ENCODE measurements around the gene CERCAM.

Gene CERCAM, protein sequence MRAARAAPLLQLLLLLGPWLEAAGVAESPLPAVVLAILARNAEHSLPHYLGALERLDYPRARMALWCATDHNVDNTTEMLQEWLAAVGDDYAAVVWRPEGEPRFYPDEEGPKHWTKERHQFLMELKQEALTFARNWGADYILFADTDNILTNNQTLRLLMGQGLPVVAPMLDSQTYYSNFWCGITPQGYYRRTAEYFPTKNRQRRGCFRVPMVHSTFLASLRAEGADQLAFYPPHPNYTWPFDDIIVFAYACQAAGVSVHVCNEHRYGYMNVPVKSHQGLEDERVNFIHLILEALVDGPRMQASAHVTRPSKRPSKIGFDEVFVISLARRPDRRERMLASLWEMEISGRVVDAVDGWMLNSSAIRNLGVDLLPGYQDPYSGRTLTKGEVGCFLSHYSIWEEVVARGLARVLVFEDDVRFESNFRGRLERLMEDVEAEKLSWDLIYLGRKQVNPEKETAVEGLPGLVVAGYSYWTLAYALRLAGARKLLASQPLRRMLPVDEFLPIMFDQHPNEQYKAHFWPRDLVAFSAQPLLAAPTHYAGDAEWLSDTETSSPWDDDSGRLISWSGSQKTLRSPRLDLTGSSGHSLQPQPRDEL

DNA sequence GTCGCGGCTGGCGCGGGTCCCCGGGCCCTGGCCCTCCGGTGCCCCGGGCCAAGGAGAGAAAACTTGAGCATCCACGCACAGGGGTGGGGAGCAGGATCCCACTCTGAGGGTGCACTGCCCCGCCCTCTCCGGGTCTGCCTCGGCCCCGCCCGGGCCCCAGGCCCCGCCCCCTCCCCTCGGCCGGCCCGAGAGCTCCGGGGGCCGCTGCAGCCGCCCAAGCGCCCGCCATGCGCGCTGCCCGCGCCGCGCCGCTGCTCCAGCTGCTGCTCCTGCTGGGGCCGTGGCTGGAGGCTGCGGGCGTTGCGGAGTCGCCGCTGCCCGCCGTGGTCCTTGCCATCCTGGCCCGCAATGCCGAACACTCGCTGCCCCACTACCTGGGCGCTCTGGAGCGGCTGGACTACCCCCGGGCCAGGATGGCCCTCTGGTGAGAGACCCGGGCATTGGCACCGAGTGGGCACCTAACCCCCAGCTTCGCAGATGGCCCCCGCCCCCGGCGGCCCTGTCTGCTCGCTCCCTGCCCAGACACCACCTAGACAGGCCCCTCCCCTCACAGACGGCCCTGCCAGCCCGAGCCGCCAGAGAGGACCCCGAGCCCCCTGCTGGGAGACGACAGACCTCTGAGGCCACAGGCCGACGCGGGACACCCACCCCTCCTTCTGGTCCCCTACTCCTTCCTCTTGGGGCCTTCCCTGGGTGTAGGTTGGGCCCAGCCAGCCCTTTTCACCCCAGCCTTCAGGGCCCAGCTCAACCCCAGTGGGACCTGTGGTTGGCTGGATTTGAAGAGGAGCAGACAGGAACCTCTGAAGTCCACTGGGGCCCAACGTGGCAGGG lies at the start of gene CERCAM:
CERCAM (plus strand) TSS at position 207 of the 831 bp plus-strand sequence; CDS start at position 228, 21 bp downstream.
- peak; percentile 29 to 51 for DNase-seq

DNA sequence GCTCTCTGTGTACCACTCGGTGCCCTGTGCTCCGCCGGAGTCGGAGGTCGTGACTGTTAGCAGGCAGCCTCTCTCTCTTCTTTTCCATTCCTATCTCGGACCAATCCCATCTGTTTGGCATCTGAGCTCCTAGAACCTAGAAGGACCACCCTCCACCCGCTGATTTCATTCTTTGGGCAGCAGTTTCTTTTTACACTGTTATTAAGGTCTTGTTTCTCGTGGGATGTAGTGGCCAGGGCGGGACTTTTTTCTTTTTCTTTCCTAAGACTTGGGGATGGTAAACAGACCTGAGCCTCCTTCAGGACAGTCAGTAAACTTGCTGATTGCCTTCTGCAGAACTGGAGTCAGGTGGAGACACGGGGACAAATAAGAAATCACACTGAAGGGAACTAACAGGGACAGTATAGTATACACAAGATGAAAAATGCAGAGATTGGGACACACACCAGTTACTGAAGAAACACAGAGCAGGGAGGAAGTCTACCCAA lies 49.0 kb upstream of the CERCAM start:
- DNase-seq: no peak

DNA sequence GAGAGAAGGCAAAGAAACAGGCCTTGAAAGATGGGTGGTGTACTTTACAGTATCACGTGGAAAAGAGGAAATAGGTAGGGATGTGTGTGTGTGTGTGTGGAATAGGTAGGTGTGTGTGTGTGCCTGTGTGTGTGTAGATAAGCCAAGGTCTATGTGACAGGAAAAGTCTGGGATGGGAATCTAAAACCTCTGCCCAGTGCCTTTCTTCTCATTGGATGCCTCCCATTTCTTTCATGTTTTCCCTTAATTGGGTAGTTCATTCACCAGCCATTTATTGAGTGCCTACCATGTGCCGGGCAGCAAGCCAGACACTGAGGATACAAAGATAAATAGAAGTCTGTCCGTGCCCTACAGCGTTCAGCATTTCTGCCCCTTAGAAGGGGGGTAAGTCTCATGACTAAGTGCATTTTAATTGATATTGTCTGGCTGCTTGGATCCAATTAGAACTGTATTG lies 48.4 kb upstream of the CERCAM start:
- peak in 1 of 2 experiments; percentile 8 for DNase-seq

DNA sequence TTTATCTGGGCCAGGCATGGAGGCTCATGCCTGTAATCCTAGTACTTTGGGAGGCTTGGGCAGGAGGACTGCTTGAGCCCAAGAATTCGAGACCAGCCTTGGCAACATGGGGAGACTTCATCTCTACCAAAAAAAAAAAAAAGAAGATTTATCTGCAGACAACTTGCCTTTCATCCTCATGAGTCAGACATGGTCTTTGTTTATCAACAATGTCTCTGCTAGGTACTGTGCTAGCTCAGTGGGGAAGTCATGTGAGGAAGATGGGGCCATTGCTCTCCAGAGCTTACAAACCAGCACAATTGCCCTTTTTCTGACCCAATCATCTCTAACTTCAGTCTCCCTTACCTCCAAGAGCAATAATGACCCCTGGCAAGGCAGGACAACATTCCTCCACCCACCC lies 47.9 kb upstream of the CERCAM start:
- DNase-seq: no peak

DNA sequence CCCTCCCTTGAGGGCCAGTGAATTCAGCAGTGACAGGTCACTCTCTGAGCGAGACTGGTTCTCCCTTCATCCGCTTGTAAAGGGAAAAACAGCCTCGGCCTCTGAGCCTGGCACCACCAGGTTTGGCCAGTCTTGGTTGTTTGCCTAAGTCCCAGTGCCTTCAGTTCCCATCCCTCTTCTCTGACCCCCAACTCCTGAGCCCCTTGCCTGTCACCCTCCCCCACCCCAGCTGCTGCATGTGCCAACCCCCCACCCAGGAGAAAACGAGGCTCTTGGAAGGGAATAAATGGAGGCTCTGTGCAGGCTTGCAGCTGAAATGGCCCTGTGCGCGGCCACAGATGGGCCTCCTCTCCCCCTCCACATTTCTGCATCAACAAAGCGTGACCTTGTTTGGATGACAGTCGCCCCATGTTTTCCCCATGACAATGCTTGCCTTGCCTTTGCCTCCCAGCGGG lies 46.4 kb upstream of the CERCAM start:
- no peak for DNase-seq

DNA sequence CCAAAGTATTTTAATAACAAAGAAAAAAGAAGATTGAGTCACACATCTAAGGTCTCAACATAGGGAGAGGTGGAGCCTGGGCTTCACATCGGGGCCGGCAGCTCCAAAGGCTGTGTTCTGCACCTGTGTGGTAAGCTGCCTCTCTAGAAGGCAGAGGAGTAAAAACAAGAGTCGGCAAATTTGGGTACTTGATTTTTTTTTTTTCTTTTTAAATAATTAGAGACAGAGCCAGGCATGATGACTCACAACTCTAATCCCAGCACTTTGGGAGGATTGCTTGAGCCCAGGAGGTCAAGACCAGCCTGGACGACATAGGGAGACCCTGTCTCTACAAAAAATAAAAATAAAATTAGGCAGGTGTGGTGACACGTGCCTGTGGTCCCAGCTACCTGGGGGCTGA lies 44.8 kb upstream of the CERCAM start:
- DNase-seq: no peak

DNA sequence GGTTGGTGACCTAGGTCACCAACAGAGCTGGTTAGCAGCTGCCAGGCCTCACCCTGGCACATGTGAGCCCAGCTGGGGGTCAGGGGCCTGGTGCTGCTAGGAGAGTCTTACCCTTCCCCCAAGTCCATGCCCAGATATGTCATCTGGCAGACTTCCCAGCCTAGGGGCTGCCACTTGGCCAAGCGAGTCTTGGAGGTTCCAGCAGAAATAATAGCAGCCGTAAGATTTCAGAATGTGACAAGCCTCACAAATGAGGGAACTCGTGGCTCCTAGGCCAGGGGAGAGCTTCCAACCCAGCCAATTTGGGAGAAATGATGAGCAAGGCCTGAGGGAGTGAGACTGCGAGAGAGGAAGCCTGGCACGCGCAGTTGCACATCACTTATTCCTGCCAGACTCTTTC lies 38.4 kb upstream of the CERCAM start:
- DNase-seq: no peak

DNA sequence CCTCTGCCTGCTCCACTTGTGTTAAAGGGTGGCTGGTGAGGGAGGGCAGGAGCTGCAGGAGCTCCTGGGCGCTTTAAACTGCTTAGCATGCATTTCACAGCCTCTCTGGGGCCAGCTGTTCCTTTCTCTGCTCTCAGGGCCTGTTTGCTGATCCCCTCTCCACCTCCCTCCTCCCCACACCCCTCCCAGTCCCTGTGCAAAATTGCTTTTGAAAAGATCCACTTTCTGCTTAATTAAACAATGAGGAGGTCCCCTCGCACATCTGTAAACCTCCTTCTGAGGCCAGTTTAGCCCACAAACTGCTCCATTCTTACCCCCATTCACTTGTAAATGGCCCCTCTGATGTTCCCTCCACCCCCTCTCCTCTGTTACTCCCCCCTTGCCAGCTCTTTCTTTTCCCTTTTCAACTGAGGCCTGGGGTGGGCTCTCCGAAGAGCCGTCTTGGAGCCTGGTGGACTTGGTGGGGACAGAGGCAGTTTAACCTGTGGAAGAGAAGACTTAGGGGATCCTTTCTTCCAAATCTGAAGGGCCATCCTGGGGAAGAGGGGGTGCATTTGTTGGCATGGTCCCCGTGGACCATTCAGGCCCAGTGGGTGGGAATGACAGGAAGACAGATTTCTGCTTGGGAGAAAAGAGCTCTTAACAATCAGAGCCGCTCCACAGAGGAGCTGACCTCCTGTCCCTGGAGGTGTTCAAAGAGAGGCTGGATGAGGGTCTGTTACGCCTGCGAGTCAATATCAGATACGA lies 37.5 kb upstream of the CERCAM start:
- DNase-seq: no peak

DNA sequence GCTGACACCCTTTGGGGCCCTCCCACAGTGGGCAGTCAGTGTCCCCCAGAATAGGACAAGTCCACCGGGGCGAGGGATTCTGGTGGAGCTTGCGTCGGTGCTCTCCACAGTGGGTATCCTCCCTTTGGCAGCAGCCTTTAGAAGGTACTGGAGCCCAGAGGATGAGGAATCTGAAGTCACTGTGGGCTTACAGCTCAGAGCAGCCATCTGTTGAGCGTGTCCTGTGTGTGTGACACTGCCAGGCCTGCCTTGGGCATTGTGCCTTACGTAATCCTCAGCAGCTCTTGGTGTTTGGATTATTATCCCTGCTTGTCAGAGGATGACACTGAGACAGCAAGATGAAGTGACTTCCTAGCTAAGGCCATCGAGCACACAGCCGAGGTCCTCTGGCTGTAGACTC lies 36.9 kb upstream of the CERCAM start:
- DNase-seq: no peak

DNA sequence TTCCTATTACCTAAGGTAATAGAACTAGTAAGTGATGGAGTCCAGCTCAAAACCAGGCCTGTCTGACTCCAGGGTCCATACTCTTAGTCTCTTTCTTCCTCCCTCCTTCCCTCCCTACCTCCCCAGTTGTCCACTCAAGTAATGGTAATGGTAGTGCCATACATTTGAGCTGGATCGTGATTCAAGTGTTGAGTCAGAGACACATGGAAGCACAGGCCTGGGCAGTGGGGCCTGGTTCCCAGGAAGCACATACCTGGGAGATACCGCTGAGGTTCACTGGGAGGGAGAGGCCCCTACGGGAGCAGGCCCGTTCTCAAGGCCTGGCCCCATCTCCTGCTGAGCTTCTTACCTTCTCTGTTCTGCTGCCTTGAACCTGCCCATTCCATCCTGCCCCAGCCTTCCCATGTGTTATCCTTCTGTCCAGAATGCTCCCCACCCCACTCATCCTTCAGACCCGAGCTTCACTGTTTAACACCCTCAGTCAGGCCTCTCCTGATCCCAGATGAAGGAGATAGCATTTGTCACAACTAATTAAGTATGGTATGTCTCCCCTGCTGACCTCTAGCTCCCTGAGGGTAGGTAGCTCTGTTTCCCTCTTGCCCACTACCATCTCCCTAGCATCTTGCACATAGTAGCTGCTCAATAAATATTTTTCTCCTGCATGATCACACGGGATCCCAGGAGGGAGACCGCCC lies 35.7 kb upstream of the CERCAM start:
- DNase-seq: no peak

DNA sequence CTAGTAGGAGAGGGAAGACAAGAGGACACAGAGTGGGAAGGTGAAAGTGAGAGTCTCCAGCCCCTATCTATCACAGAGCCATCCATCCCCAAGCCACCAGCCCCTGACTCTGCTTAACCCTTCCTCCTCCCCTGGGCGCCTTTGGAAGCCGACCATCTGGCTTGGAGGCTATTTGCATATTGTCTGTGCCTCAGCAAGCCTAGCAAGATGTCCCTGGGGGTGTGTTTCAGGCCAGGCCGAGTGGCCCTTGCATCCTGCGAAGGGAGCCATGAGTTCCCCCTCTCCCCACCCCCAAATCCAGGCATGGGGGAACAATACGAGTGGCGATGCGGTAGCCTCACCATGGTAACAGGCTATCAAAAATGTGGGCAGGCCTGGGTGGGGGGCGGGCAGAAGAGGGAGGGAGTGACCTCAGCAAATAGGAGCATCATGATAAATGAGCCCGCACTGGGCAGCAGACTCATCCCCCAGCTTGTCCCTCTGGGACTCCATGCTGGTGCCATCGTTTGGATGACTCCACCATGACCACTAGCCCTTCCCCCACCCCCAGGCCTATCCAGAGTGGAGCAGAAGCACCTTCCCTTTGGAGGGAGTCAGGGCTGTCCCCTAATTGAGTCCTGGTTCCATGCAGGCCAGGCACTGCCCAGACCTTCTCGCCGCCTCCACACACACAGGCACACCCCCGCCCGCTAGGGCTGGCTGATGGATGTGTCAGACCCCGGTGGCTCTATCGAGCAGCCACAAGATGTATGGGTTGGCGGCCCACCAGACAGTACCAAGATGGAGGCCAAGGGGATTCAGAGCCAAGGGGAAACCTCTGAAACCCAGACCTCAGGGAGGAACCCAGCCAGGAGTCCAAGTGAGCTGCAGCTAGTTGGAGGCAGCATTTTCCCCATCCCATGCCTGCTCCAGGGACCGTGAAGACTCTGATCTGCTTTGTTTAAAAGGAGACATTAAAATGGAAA lies 34.9 kb upstream of the CERCAM start:
- no peak for DNase-seq

DNA sequence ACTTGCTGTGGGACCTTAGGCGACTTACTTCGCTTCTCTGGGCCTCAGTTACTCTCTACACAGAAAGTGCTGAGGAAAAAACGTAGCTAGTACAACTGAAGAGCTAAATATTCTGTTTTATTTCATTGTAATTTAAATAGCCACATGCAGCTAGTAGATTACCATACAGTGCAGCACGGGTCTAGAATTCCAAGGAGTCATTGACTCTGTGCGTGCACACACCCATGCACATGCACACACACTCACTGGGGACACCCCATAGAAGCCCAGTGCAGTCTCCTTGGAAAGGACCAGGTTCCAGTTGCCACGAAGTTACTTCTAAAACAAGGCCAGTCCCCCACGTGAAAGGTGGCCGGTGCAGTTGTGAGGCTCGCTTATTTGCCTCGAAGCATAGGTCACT lies 32.5 kb upstream of the CERCAM start:
- no peak for DNase-seq

DNA sequence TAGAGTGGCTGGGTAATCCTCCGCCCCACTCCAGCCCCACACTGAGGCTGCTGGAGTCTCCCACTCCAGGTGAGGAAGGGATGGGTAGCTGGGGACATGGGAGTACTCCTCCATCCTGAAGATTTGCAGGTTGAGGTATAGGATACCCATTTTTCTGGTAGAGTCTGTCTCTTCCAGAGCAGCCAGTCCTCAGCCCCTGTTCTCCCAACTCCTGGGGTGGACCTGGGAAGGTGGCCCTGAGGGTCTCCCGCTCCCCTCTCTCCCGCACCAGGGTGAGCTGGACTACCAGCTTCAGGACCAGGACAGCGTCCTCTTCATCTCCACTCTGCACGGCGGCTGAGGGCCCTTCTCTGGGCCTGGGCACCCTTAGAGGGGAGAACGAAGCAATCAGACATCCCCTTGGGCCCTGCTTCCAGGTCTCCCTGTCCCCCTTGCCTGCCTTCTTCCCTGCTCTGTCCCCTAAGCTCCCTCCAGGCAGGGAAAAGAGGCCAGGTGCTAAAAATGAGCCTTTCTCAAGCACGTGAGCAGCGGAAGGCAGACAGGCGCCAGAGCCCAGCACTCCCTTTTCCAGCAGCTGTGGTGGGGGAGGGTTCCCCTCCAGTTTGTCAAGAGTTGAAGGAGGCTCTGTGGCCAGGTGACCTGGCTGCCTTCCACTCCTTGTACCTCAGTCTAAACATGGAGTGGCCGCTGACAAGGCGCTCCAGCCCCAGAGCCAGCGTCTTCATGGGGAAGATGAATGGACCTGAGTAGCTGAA lies 31.1 kb upstream of the CERCAM start:
- no peak for DNase-seq

DNA sequence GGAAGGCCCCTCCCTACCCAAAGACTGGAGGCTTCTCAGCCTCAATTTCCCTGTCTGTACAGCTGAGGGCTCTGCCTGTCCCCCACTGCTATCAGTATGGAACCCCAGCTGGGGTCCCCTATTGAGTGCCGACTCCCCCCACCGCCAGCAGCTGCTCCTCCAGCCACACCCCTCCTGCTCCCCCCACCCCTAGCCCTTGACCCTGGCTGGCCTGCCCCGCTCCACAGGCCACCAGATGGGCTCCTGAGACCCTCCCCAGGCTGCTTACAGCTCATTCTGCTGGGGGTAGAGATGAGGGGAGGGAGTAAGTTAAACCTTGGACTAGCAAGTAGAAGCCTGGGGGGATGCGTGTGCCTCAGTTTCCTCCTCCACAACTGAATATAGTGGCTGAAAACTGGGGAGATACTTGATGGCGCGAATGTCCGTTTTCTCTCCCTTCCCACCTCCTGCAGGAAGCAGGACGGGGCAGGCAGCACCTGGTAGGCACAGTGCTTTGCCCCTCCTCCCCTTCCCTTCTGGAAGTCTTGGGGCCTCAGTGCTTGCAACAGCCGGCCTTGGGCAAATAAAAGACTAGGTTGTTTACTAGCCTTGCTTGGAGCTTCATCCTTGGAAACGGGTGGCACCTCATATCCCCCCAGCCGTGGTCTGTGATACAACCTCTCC lies 30.4 kb upstream of the CERCAM start:
- DNase-seq: no peak

DNA sequence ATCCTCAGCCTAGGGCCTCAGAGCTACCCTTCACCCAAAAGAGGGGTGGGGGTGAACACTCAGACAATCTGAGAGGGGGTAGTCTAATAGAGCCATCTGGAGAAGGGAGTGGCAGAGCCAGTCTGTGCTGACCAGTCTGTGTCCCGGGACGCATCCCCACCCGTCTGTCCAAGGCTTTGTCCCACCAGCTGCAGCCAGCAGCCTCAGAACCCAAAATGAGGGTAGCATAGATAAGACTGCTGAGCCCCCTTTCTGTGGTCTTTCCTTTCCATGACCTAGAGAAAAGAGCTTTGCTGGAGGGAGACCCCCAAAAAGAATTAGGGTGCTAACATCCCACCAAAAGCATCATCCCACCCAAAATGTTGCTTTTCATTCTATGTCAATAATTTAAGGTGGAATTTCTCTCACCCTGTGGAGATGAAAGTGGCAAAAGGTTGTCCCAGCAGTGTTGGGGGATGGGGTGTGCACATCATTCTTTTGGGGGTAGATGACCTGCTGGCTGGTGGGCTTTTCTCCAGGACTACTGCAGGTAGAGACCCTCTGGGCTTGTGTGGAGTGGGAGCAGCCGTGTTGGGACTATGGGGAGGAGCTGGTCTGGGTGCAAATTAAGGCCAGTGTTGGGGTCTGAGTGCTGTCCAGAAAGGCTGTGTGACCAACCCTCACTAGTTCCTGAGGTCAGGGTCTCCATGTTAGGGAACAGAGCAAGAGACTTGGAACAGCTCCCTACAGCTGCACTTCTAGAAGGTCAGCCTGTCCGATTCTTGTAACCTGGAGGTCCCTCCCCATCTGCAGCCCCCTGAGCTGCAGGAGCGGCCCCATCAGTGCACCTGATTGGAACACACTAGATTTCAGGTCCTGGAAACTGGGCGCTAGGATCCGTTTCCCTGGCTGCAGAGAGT lies 29.6 kb upstream of the CERCAM start:
- DNase-seq: no peak

DNA sequence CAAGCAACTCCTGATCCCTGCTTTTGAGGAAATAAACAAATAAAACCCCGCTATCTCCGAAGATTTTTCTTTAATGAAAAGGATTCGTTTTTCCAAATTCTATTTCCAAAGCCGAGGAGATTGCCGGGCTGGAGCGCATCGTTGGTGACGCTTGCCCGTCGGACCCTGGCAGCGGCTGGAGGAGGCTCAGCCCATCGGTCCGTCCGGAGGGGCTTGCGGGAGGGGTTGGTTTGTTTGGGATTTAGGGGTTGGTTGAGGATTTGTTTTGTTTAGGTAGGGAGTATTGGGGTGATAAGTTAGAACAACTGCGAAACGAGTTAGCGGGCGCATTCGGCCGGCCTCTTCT lies 28.7 kb upstream of the CERCAM start:
- DNase-seq: no peak

DNA sequence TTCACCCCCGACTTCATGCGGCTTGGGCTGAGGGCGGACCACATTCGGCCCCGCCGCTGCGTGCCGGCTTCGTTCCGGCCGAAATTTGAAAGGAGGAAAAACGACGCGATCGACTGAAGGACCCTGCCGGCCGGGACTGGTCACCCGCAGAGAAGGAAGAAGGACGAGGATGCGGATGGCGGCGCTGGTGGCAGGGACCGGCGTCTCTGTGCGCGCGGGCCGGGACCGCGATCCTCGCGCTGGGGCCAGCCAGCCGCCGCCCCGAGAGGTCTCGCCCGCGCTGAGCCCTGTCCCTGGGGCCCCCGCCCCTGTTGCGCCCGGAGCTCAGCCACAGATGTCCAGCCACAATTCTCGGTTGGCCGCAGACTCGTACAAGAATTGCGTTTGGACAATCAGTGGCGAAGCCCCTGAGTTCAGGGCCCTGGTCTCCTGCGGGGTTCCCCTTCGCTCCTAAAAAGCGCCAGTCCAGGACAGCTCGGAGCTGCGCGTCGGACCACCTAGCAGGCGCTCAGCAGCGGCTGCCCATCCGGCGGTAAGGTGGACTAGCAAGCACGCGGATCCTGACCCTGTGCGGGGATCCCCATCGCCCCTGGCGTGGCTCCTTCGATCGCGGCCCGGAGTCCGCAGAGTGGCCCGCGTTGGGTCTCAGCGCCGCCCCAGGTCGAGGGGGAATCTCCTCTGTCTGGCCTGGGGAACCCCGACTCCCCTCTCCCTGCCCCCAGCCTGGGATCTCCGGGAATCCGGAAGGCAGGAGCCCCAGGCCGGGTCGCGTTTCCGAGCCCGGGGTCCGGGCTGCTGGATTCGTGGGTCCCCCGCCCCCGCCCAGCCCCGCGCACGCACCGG lies 28.1 kb upstream of the CERCAM start:
- no peak for DNase-seq
